ENCODE measurements around the gene DEPDC1B. TPM values are rescaled to one million over a fixed set of nuclear protein-coding genes. Genes with fewer than 3 reads are reported as not detected.

DEPDC1B gene
- polyA plus RNA-seq, 1 donor from 2014 or later = 7.1 TPM

DNA sequence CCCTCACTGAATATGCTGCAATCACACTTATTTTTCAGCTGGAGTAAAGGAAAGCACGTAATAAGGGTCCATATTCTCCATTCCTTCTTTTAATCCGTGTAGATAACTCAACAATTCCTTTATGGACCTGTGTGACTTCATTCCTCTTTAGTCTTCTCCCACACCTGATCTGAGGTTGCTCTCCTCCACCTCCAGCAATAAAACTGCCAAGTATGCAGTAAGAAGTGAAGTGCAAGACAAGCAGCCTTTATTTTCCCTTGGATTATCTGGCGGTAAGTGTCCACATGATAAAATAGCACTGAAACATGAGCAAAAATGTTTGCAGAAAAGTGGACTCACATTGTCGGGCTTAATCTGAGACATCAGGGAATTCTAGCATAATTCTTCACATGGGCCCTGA is 13.8 kb downstream of the DEPDC1B start:
- Histone ChIP-seq H4K20me1 (ENCODE audit: insufficient read depth) (no peaks in the 10 kb centered on the region), H3K4me2 (ENCODE audit: low read length) (no peak overlapping the region), H3K79me2 (replicated peaks; ENCODE audit: insufficient read depth, low read length) (peaks cover 25% of the 10 kb centered on the region), H3K9me3 (ENCODE audit: low read length) (no peaks in the 10 kb centered on the region), H3K27me3 (ENCODE audit: insufficient read depth, low read depth, low read length) (no peaks in the 10 kb centered on the region), H3K9ac (ENCODE audit: low read length) (no peak overlapping the region), H2AFZ (ENCODE audit: low read depth, low read length) (no peak overlapping the region), H3K4me3 (ENCODE audit: low read length) (no peak overlapping the region), H3F3A (ENCODE audit: insufficient read depth, low read length, poor library complexity, severe bottlenecking) (no peaks in the 10 kb centered on the region), H3K27ac (ENCODE audit: low read length) (no peak overlapping the region), H3K9me2 (ENCODE audit: insufficient read depth, low read length) (no peaks in the 10 kb centered on the region), H3K36me3 (ENCODE audit: insufficient read depth, low read length) (peaks cover 6% of the 10 kb centered on the region)
- TF ChIP-seq EP300 (conservative IDR thresholded peaks at IDR 0.05; ENCODE audit: poor library complexity, severe bottlenecking) = no peak
- TF ChIP-seq, protein P1, sequence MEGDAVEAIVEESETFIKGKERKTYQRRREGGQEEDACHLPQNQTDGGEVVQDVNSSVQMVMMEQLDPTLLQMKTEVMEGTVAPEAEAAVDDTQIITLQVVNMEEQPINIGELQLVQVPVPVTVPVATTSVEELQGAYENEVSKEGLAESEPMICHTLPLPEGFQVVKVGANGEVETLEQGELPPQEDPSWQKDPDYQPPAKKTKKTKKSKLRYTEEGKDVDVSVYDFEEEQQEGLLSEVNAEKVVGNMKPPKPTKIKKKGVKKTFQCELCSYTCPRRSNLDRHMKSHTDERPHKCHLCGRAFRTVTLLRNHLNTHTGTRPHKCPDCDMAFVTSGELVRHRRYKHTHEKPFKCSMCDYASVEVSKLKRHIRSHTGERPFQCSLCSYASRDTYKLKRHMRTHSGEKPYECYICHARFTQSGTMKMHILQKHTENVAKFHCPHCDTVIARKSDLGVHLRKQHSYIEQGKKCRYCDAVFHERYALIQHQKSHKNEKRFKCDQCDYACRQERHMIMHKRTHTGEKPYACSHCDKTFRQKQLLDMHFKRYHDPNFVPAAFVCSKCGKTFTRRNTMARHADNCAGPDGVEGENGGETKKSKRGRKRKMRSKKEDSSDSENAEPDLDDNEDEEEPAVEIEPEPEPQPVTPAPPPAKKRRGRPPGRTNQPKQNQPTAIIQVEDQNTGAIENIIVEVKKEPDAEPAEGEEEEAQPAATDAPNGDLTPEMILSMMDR (IDR thresholded peaks at IDR 0.05; ENCODE audit: poor library complexity, severe bottlenecking) = no peak

DNA sequence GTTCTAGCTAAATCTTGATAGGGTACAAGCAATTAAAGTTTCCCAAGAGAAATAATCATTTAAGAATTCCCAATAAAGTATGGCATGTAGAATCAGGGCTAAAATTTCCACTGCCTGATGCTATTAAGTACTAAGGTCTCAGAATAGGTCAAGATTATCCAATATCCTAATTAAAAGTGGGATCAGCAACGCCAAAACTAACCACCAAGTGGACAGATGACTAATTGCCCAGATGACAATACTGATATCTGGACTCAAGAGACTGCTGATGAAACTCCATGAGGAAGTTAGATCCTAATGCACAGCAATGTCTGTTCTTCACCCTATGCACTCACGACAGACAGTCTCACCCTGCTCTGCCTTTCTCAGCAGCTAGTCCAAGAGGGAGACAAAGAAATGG is 14.3 kb downstream of the DEPDC1B start:
- H3K79me2 ChIP-seq (replicated peaks; ENCODE audit: insufficient read depth, low read length) = peaks cover 24% of the 10 kb centered on the region

DNA sequence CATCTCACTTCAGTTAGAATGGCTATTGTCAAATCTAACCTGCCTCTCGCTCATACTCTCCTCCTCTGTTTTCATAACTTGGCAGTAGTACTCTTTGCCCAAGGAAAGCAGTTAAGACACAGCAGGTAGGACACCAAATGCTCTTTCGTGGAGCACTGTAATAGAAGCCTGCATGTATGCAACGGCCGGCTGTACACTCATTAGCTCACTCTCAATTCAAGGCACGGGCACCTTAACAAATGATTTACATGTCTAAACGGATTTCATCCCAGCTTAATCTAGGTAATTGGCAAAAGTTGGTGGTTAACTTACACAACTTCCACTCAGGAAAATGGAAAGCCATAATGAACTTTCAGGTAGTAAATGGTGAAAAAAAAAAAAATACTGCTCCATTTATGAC is 14.9 kb downstream of the DEPDC1B start:
- Histone ChIP-seq H3K9me3 (ENCODE audit: low read length) (no peaks in the 10 kb centered on the region), H3K9me2 (ENCODE audit: insufficient read depth, low read length) (no peaks in the 10 kb centered on the region), H4K20me1 (ENCODE audit: insufficient read depth) (no peaks in the 10 kb centered on the region), H3K9ac (ENCODE audit: low read length) (no peak overlapping the region), H3F3A (ENCODE audit: insufficient read depth, low read length, poor library complexity, severe bottlenecking) (no peaks in the 10 kb centered on the region), H3K4me2 (ENCODE audit: low read length) (no peak overlapping the region), H3K27me3 (ENCODE audit: insufficient read depth, low read depth, low read length) (no peaks in the 10 kb centered on the region), H2AFZ (ENCODE audit: low read depth, low read length) (no peak overlapping the region), H3K27ac (ENCODE audit: low read length) (no peak overlapping the region), H3K79me2 (replicated peaks; ENCODE audit: insufficient read depth, low read length) (peaks cover 21% of the 10 kb centered on the region), H3K36me3 (ENCODE audit: insufficient read depth, low read length) (peaks cover 6% of the 10 kb centered on the region), H3K4me3 (ENCODE audit: low read length) (no peak overlapping the region)
- TF ChIP-seq RAD21 (conservative IDR thresholded peaks at IDR 0.05) = no peak
- TF ChIP-seq, protein P1 (IDR thresholded peaks at IDR 0.05; ENCODE audit: poor library complexity, severe bottlenecking) = no peak
- TF ChIP-seq EP300 (conservative IDR thresholded peaks at IDR 0.05; ENCODE audit: poor library complexity, severe bottlenecking) = no peak
- no peak for TF ChIP-seq EZH2 (IDR thresholded peaks at IDR 0.05; ENCODE audit: borderline replicate concordance, insufficient read depth, low read length, poor library complexity, severe bottlenecking)
- no peak for TF ChIP-seq MXI1 (conservative IDR thresholded peaks at IDR 0.05; ENCODE audit: poor library complexity, severe bottlenecking)
- no peak for TF ChIP-seq POLR2AphosphoS5 (IDR thresholded peaks at IDR 0.05)

More for the DNA sequence above, 14.3 kb downstream of the DEPDC1B start:
- Histone ChIP-seq H3K4me2 (ENCODE audit: low read length) (no peak overlapping the region), H4K20me1 (ENCODE audit: insufficient read depth) (no peaks in the 10 kb centered on the region), H3K36me3 (ENCODE audit: insufficient read depth, low read length) (peaks cover 6% of the 10 kb centered on the region), H3K4me3 (ENCODE audit: low read length) (no peak overlapping the region), H3K9me2 (ENCODE audit: insufficient read depth, low read length) (no peaks in the 10 kb centered on the region), H3K27ac (ENCODE audit: low read length) (no peak overlapping the region), H3F3A (ENCODE audit: insufficient read depth, low read length, poor library complexity, severe bottlenecking) (no peaks in the 10 kb centered on the region), H3K9ac (ENCODE audit: low read length) (no peak overlapping the region), H2AFZ (ENCODE audit: low read depth, low read length) (no peak overlapping the region), H3K27me3 (ENCODE audit: insufficient read depth, low read depth, low read length) (no peaks in the 10 kb centered on the region), H3K9me3 (ENCODE audit: low read length) (no peaks in the 10 kb centered on the region)
- TF ChIP-seq REST (IDR thresholded peaks at IDR 0.05; ENCODE audit: borderline replicate concordance) = no peak

All from neural cell (in vitro differentiated cells).